ENCODE data around the gene UBE2V1.
"Not testable (repeated sequence)": the region's sequence is repeated elsewhere in the genome, so short reads cannot be mapped to it uniquely, and the experiment has no call there.

Gene UBE2V1

DNA sequence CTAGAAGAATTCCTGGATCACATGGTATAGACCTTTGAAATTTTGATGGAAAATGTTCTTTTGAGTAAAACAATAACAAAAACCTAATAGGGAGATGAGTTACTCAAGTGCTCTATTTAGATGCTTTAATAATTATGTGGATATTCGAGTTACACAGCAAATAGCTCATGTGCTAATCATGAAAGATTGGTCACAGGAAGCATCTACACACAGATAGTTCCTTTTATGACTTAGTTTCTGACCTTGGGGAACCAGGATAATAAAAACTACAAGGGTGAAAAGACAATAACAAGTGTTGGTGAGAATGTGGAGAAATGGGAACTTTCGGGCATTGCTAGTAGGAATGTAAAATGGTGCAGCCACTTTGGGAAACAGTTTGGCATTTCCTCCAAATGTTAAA is 19.7 kb downstream of the UBE2V1 start:
- DNase-seq: no peak

DNA sequence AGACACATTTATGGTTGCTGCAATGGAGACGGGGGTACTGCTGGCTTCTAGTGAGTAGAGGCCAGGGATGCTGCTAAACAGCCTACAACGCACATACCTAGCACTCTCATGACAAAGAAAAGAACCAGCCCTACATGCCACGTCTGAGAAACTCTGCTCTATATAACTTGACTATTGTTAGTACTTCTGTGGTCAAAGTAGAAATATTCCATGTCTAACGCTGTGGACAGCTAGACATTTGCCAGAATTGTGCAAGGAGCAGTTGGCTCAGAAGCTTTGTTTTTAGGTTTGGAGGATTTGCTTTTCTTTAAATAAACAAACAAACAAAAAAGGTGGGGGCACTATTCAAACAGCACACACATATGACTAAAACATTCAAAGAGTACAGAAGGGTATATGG is 20.5 kb downstream of the UBE2V1 start:
- no peak for DNase-seq

GRCh38 chr20:50089787-50090177 is 23.2 kb downstream of the UBE2V1 start:
- no peak for DNase-seq

DNA sequence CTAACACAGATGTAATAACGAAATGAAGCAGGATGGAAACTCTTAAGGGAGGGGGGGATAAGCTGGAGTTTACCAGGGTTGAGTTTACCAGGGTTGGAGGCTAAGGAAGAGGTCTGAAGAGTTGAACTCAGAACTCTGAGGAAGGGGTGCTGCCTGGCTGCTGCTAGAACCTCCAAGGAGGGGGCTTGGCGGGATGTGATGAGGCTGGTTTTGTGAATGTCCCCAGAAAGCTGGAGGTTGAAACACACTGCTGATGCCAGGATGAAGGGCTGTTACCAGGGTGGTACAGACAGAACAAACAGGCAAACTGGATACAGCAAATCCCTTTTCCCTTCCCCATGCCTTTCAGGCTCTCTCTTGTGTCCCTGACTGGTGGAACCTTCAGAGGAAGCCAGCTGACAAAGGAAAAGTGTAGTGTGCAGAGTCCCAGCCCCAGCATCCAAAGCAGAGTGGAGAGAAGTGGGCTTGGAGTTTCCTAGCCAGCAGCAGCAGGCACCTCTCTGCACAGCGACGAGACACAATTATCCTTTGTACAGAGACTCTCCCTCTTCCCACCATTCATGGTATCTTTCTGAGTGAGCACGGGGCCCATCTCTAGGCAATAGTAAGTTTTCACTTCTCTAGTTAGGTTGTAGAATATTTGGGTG is 23.7 kb downstream of the UBE2V1 start:
- DNase-seq: peak in 1 of 2 donors; percentile 9

- DNase-seq: no peak
Observed at GRCh38 chr20:50088022-50088421, 24.9 kb downstream of the UBE2V1 start.

DNA sequence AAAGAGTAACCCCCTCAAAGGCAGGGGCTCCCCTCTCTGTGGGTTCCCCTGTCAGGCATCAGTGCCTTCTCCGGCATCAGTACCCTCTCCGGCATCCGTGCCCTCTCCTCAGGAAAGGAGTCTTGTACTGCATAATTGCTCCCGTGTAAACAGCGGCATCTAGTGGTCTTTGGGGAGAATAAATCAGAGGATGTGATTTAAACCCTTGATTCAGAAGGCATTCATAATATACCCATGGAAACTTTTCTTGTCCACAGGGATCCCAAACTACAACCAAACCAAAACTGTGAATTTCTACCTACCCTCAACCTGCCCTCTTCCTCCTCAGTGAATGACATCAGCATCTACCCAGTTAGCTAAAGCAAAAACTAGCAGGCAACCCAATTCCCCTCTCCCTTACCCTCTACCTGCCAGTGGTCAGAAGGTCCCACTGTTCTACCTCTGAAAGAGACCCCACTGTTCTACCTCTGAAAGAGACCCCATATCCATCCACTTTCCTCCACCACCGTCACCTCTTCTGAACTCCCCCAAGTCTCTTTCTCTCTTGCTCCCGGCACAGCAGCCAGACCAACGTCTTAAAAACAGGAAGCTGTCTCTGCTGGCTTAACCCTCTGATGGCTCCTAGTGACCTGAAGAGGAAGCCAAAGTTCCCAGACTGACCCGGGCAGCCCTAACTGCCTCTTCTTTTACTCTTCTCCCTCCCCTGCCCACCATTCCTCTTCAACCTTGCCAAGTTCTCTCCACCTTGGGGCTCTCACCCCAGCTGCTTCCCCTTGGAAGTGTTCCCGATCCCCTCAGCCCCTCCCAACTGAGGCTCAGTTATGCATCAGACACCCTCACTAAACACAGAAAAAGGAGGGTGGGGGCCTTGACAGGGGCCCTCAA is 27.2 kb downstream of the UBE2V1 start:
- DNase-seq: peak; percentile 36 to 69

DNA sequence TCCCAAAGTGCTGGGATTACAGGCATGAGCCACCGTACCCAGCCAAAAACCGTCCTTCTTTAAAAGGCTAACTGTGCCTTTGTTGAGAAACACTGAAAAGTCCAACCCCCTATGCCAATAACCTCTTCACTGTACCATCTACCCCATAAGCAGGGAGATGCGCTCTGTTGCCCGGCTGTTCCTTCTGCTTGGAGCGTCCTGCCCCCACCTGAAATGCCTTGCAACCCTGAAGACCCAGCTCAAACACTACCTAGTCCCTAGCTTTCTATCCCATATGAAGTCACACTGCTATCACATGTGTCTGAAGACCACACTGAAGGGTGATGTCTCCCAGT is 27.8 kb downstream of the UBE2V1 start:
- no peak for DNase-seq

DNA sequence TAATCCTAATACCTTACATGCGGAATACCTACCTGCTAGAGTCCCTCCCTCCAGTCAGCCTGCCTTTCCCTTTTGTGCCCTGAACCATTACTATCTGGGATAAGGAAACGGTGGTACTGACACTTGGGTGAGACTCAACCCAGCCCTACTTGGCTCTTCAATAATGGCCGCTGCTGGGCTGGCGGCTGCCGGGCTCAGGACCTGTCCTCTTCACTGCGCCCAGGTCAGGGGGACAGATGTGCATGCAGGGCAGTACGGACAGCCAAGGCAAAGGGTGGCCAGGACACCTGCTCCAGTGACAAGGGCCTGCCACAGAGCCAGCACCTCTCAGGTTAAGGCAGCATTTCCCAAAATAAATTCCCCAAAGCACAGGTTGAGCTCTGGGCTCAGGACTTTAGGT is 29.9 kb downstream of the UBE2V1 start:
- no peak for DNase-seq

GRCh38 chr20:50082056-50082455 is 30.9 kb downstream of the UBE2V1 start:
- not testable (repeated sequence) for DNase-seq

DNA sequence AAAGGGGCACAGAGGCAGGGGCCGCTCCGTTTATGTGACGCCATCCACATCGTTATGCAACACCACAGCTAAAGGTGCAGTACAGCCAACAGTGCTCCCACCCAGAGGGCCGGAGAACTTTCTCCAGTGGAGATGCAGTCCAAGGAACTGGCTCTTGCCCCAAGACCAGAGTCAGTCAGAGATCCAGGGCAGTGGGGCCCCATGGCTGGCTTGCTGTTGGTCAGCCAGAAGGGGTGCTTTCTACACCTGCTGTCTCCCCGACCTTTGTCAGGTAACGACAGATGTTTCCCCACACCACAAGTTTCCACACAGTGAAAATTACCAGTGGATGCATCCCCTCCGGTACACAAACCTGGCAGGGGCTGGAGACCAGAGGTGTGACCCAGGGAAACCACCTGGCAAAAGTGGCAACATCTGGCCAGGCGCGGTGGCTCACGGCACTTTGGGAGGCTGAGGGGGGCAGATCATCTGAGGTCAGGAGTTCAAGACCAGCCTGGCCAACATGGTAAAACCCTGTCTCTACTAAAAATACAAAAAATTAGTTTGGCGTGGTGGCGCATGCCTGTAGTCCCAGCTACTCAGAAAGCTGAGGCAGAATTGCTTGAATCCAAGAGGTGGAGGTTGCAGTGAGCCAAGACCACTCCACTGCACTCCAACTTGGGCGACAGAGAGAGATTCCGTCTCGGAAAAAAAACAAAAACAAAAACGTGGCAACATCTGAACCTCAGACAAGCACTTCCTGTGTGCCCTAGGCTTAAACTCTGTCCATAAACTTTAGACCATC is 34.9 kb downstream of the UBE2V1 start:
- no peak for DNase-seq

GRCh38 chr20:50073500-50073899 is 39.5 kb downstream of the UBE2V1 start:
- no peak for DNase-seq

- peak; percentile 66 to 85 for DNase-seq
Observed at GRCh38 chr20:50071039-50071888, 41.7 kb downstream of the UBE2V1 start.

DNA sequence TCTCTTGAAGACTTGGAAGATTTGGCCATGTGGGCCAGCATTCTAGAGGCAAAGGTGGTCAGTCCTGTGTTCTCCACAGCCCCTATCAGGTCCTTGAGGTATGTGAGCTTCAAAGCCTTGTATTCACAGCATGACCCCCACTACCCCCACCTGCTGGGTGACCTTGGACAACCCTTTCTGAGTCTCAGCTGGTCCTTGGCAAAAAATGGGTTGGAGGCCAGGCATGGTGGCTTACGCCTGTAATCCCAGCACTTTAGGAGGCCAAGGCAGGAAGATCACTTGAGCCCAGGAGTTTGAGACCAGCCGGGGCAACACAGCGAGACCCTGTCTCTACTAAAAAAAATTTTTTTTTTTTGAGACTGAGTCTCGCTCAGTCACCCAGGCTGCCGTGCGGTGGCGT is 42.6 kb downstream of the UBE2V1 start:
- no peak for DNase-seq

DNA sequence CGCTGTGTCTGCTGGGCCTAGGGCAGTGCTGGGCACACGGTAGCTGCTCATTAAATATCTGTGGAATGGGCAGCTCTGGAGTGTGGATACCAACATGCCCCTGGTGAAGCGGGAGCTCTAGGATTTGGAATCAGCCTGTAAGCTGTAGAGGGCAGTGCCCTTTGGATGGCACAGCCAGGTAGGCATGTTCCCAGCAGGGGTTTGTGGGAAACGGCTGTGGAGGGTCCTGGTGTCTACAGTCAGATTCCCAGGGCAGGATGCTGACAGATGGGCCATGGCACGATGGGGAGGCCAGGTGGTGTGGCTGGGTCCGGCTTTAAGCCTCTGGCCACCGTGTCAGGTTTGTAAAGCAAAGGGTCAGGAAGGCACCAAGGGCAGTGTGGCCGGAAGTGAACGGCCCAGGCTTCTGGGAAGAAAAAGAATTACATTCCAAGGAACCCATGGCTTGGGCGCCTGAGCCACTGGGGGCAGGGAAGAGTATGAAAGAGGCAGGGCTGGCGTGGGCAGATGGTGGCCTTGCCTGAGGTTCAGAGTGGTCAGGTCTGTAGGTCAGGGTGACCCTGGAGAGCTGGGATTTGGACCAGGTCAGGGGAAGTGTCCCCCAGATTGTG is 44.8 kb downstream of the UBE2V1 start:
- DNase-seq: no peak

DNA sequence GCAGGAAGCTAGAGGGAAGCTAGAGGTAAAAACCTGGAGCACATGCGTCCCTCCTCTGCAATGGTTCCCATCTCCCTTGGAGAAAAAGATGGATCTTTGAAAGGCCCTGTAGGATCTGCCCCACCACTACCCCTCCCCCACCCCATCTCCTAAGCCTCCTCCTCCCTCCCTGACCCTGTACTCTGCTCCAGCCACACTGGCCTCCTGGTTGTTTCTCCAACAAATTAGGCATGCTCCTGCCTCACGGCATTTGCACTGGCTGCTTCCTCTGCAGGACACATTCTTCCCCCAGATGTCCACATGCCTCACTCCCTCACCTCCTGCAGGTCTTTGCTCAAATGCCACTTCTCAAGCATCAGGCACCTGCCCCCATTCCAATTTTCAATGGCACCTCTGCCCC is 45.5 kb downstream of the UBE2V1 start:
- DNase-seq: no peak

GRCh38 chr20:50067018-50067417 is 45.9 kb downstream of the UBE2V1 start:
- no peak for DNase-seq

GRCh38 chr20:50066161-50066834 is 46.7 kb downstream of the UBE2V1 start:
- no peak for DNase-seq

- no peak for DNase-seq
Observed at GRCh38 chr20:50065325-50065615, 47.7 kb downstream of the UBE2V1 start.

DNA sequence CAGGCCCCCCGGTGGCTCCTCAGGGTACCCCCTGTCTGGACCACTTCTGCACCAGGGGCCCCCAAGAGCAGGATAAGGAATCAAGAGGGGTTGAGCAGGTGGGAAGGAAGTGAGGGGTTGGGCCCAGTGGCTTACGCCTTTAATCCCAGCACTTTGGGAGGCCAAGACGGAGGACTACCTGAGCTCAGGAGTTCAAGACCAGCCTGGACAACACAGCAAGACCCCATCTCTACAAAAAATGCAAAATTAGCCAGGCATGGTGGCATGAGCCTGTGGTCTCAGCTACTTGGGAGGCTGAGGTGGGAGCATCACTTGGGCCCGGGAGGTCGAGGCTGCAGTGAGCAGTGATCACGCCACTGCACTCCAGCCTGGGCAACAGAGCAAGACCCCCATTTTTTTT is 49.2 kb downstream of the UBE2V1 start:
- DNase-seq: not testable (repeated sequence)

GRCh38 chr20:50062006-50062838 is 50.7 kb downstream of the UBE2V1 start:
- no peak for DNase-seq

Measured in hippocampal formation (tissue), 2 donors.